Sigmoid colon (tissue), 7 donors: ENCODE measurements around the gene TMEM125. TPM values are rescaled to one million over a fixed set of nuclear protein-coding genes. Genes with fewer than 3 reads are reported as not detected.

Experiments used
- DNase-seq: peaks from one replicate; pipeline ENCODE4 v3.0.0-alpha.2; 2019
- H3K27ac ChIP-seq, 4 donors: fragments of 200-600 bp; sonication (generic); one replicate each; pipeline ENCODE4 v1.5.1; 2016 to 2019; ENCODE audit warnings: mild to moderate bottlenecking in 1 of 4
- H3K27me3 ChIP-seq, 3 donors: fragments of 200-600 bp; sonication (generic); one replicate each; pipeline ENCODE4 v1.5.1; 2019; ENCODE audit warnings: mild to moderate bottlenecking in 1 of 3
- H3K36me3 ChIP-seq, 4 donors: fragments of 200-600 bp; sonication (generic); one replicate each; pipeline ENCODE4 v1.5.1; 2016 to 2019
- H3K4me1 ChIP-seq, 4 donors: fragments of 200-600 bp; sonication (generic); one replicate each; pipeline ENCODE4 v1.5.1; 2017 to 2019
- H3K4me3 ChIP-seq, 4 donors: fragments of 200-600 bp; sonication (generic); one replicate each; pipeline ENCODE4 v1.5.1; 2017 to 2019; ENCODE audit warnings: mild to moderate bottlenecking in 2 of 4, moderate library complexity in 1 of 4
- H3K9me3 ChIP-seq, 4 donors: fragments of 200-600 bp in 3 of 4; sonication (generic) in 3 of 4; one replicate each; pipeline versions ENCODE4 v1.5.1 to v1.6.1; 2013 to 2019
- CTCF ChIP-seq, 4 experiments: fragments of 450-650 bp in 3 of 4; fragments of 200-600 bp in 1 of 4; IDR thresholded peaks; one replicate each; pipeline ENCODE4 v1.5.1; 2016 to 2019; ENCODE audit warnings: antibody characterized with exemption in 4 of 4, mild to moderate bottlenecking in 3 of 4, moderate library complexity in 2 of 4
- EP300 ChIP-seq, 4 donors: sonication (generic); formaldehyde crosslinking; IDR thresholded peaks; one replicate each; pipeline ENCODE4 v1.6.1; 2017; ENCODE audit warnings: antibody characterized with exemption in 4 of 4
- POLR2A ChIP-seq, 2 donors: fragments of 450-650 bp; IDR thresholded peaks; one replicate each; pipeline ENCODE4 v1.6.1; 2016; ENCODE audit warnings: antibody characterized with exemption in 2 of 2, mild to moderate bottlenecking in 2 of 2, moderate library complexity in 2 of 2
- POLR2AphosphoS5 ChIP-seq, 4 donors: sonication (generic); formaldehyde crosslinking; IDR thresholded peaks; one replicate each; pipeline ENCODE4 v1.6.1; 2017; ENCODE audit warnings: antibody characterized with exemption in 4 of 4
- WGBS, 2 donors: extraction: QIAGEN DNeasy Blood & Tissue Kit; methylation state at CpG; one replicate each; pipeline ENCODE4 v1.1.7; 2013; 5-methylcytosine and 5-hydroxymethylcytosine counted together
- intact Hi-C: fragments of 100-400 bp; cut with DNase I; formaldehyde crosslinking; loops from one replicate; pipeline ENCODE4 v1.15.1; 2023
- polyA plus RNA-seq, 3 donors: library from polyadenylated mRNA; stranded (reverse); fragments of 200-250 nt; gene quantifications; one replicate each; pipeline ENCODE4 v1.2.3, GENCODE V29; 2013
- total RNA-seq, 4 donors: library from RNA; depleted of rRNA; stranded (reverse); fragments of >200 nt; gene quantifications; one replicate each; pipeline ENCODE4 v1.1.0, GENCODE V29; 2016
- donor health status: healthy with polysubstance abuse.
- donor health status: Bipolar disorder and iron deficiency.
- donor health status: healthy.

The TMEM125 gene
- total and polyA plus RNA-seq, 7 donors, result 29.4 to 41.7 (median 29.6) TPM; not detected in 4

GRCh38 chr1:43317817-43318471 lies 48.2 kb downstream of the TMEM125 start:
- 91 to 92% methylated on average over 15 of the region's 15 CpGs for WGBS, 2 donors
- DNase-seq, result peak; percentile 54
- H3K27ac ChIP-seq, result no peak overlapping the region

GRCh38 chr1:43318831-43319230 lies 49.0 kb downstream of the TMEM125 start:
- Histone ChIP-seq H3K27ac (no peak overlapping the region), H3K27me3 (no peaks in the 10 kb centered on the region), H3K9me3 (no peaks in the 10 kb centered on the region), H3K4me1 (no peaks in the 10 kb centered on the region), H3K36me3 (no peaks in the 10 kb centered on the region), H3K4me3 (no peak overlapping the region)
- TF ChIP-seq POLR2A (IDR thresholded peaks at IDR 0.05), result no peak
- no peak for TF ChIP-seq CTCF (IDR thresholded peaks at IDR 0.05)
- no peak for TF ChIP-seq EP300 (IDR thresholded peaks at IDR 0.05)
- no peak for TF ChIP-seq POLR2AphosphoS5 (IDR thresholded peaks at IDR 0.05)
- intact Hi-C loops, result no loop called here
- peak; percentile 28 for DNase-seq
- WGBS, 2 donors, result 87% methylated on average over 4 of the region's 4 CpGs

More at GRCh38 chr1:43317817-43318471, 48.2 kb downstream of the TMEM125 start:
- TF ChIP-seq CTCF (IDR thresholded peaks at IDR 0.05) (no peak), POLR2AphosphoS5 (IDR thresholded peaks at IDR 0.05) (no peak), EP300 (IDR thresholded peaks at IDR 0.05) (no peak), POLR2A (IDR thresholded peaks at IDR 0.05) (no peak)
- no peak overlapping the region for H3K4me3 ChIP-seq
- H3K9me3 ChIP-seq, result no peaks in the 10 kb centered on the region
- no peaks in the 10 kb centered on the region for H3K27me3 ChIP-seq
- H3K36me3 ChIP-seq, result no peaks in the 10 kb centered on the region
- H3K4me1 ChIP-seq, result no peaks in the 10 kb centered on the region
- intact Hi-C loops, result no loop called here

GRCh38 chr1:43319288-43319687 lies 49.5 kb downstream of the TMEM125 start:
- intact Hi-C loops, result no loop called here
- Histone ChIP-seq H3K27me3 (no peaks in the 10 kb centered on the region), H3K36me3 (no peaks in the 10 kb centered on the region), H3K4me3 (no peak overlapping the region), H3K27ac (no peak overlapping the region), H3K4me1 (no peaks in the 10 kb centered on the region), H3K9me3 (no peaks in the 10 kb centered on the region)
- peak; percentile 55 for DNase-seq
- 95 to 98% methylated on average over 5 of the region's 5 CpGs for WGBS, 2 donors
- no peak for TF ChIP-seq CTCF (IDR thresholded peaks at IDR 0.05)
- TF ChIP-seq POLR2A (IDR thresholded peaks at IDR 0.05), result no peak

- TF ChIP-seq EP300 (IDR thresholded peaks at IDR 0.05) (no peak), CTCF (IDR thresholded peaks at IDR 0.05) (no peak), POLR2A (IDR thresholded peaks at IDR 0.05) (no peak), POLR2AphosphoS5 (IDR thresholded peaks at IDR 0.05) (no peak)
- H3K27ac ChIP-seq, result no peak overlapping the region
- no peak overlapping the region for H3K4me3 ChIP-seq
- intact Hi-C loops, result no loop called here
- 63% methylated on average over 3 of the region's 3 CpGs for WGBS, 2 donors
- DNase-seq, result peak; percentile 50
- H3K9me3 ChIP-seq, result no peaks in the 10 kb centered on the region
- H3K27me3 ChIP-seq, result no peaks in the 10 kb centered on the region
- H3K4me1 ChIP-seq, result no peaks in the 10 kb centered on the region
- no peaks in the 10 kb centered on the region for H3K36me3 ChIP-seq
These were observed 50.0 kb downstream of the TMEM125 start for GRCh38 chr1:43319766-43320165.
